ENCODE results near the gene MAPK10.

DNA sequence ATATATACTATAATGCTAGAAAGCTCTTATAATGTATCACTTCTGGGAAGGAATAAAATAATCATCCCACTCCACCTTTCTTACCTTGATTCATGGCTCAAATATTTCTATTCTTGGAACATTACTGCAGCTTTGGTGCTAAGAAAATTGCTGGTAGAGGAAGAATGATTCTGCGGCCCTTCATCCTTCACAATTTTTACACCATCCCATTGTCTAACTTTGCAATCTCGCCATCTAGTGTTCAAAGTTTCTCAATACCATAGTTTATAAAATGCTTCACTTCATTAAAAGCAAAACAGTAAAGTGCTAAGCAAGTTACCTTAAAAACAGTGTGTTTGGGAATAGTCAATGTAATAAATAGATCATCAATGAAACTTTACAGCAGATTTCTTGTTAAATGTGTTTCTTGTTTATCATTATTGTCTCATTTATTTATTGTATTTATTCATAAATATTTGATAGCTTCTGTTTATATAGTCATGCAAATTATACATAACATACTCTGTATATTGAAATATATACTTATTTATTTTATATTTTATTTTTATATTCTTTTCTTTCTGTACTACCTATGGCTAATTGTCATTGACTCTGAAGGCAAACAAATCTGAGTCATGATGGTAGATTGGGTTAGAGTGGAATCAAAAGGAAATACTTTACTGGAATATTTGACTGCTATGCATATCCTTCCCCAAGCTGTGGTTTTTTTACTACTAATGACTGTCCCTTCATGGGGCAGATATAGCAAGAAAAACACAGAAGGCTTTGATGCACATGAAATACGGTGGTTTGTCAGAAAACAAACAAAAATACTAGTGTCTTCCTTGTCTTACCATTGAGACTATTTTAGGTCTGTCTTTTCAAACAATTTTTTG lies 390.7 kb downstream of the MAPK10 start:
- TF ChIP-seq POLR2AphosphoS5 (IDR thresholded peaks at IDR 0.05; ENCODE audit: low read depth, low read length) = no peak
- no peak for TF ChIP-seq POLR2A (IDR thresholded peaks at IDR 0.05; ENCODE audit: low read depth, low read length)
- no peak for TF ChIP-seq TAF1 (IDR thresholded peaks at IDR 0.05; ENCODE audit: low read depth, low read length)
- no peak for TF ChIP-seq POU2F2 (IDR thresholded peaks at IDR 0.05; ENCODE audit: low read depth, low read length)
- TF ChIP-seq SPI1 (IDR thresholded peaks at IDR 0.05; ENCODE audit: low read depth, low read length) = no peak
